HK-2 (cell line): ENCODE data around the gene DNAJC6.

Experiments
- DNase-seq: peaks from one replicate; pipeline ENCODE4 v3.0.0-alpha.2; 2018; ENCODE audit not compliant: unreplicated experiment

The DNAJC6 gene

DNA sequence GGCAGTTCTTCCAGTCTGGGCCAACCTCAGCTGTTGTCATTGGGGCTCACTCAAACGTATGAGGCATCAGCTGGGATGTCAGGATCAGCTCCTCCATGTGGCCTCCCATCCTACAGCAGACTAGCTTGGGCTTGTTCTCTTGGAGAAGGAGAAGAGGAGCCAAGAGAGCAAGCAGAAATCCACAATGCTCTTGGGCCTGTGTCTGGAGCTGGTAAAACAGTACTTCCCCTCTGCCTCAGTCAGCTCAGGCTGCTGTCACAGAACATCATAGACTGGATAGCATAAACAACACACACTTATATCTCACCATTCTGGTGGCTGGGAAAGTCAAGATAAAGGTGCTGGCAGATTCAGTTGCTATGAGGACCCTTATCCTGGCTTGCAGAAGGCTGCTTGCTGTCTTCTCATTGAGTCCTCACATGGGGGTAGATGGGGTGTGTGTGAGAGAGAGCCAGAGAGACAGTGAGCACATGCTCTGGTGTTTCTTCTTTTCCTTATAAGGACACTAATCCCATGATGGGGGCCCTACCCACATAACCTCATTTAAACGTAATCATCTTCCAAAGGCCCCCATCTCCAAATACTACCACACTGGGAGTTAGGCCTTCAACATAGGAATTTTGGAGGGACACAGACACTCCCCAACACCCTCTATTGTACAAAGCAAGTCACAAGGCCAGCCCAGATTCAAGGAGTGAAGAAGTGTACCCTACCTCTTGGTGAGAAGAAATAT lies 16.3 kb upstream of the DNAJC6 start:
- no peak for DNase-seq

DNA sequence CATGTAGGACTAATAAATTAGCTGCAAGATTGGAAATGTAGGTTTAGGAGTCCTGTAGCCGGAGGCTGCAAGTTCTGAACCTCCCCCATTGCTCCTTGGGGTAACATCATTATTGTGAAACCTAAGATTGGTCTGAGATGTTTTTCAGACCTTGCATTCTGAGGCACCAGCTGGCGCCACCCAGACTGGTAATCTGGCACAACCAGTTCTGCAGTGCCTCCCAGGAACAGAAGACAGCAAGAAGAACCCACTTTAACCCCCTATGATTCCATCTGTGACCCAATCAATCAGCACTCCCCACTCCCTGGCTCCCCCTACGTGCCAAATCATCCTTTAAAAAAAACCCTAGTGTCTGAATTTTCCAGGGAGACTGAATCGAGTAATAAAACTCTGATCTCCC lies 11.6 kb upstream of the DNAJC6 start:
- DNase-seq = no peak

DNA sequence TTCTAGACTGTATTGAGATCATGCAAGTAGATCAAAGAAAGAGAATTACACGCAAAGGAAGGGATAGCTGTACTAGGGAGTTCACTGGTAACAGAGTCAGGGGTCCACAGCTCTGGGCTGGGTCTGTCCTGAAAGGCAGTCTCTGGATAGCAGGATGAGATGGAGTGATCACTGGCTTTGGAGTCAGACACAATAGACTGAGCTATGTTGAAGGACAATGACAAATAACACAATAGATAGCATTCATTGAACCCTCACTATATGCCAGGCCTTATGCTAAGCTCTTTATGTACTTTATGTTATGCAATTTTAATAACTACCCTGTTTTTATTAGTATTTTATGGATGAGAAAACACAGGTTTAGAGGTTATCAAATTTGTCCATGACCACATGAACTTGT lies 10.0 kb upstream of the DNAJC6 start:
- no peak for DNase-seq

DNA sequence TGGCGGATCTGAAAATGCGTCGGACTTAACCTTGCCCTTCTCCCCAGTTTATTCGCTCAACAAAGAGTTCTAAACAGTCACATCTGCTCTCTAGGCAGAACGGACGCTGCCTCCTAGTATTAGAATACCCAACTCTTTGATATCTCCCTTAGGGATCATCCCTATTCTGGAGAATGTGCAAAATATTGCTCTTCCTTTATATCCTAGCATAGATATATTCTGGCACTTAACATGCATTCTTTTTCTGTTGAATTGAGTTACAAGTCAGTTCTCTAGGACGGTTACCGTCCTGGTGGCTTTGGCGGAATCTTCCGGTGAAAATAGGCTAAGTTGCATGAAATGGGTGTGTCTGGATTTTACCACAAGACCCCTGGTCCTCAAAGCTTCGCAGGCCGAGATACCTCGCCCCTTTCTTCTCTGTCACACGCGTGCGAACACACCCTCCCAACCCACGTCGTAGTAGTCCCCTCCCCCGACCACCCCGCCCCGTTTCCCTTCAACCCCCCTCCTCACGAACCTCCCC lies 501 bp upstream of the DNAJC6 start:
- DNase-seq = no peak

DNA sequence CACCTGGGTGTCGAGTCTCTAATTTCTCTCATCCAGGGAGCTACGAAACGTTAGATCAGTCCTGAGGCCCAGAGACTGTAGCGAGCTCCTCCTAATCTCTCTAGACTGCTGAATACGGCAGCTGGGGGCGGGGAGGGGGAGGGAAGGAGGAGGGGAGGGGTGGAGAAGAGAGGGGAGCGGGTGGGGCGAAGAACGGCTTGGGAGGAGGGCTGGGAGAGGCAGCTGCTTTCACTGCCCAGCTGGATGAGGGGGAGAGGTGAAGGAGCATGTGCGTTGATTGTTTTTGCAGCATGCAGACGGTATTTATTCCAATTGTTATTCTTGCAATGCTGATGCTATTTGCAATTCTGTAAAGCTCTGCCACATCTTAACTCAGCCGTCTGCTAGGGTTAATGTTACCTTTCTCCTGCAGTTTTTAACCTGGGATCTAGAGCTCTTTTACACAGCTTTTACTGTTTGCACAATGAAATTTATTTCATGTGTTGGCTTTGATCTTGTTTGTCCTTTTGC lies 790 bp downstream of the DNAJC6 start:
- no peak for DNase-seq

DNA sequence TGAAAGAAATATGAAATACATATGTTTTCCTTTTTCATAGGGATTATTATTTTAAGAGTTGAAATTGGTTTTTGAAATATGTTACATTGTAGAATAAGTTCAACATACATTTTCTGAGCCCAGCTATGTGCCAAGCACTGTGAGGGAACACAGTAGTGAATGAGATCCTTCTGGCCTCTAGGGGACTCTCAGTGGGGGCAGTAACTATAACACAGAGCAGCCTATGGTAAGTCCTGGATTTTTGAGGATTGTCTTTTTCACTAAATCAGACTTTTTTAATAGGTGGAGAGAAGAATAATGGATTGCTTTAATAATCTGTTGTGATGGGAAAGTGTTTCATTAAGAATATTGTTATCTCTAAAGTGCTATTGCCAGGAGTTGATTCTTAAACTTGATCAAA lies 2.4 kb downstream of the DNAJC6 start:
- no peak for DNase-seq

DNA sequence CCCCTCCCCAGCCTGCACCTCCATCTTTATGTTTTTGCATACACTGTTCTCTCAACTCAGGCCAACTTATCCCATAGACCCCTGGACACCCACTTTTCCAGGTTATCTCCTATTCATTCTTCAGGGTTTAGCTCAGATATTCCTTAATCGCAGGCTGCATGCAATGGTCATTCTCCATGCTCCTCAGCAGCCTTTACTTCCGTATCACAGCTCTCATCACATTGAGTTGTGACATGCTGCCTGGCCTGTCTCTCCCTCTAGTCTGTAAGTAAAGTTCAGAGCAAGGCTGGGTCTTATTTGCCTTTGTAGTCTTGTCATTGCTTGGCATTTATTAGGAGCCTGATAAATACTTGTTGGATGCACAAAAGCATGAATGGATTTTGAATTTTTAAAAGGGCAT lies 6.9 kb downstream of the DNAJC6 start:
- DNase-seq = no peak

DNA sequence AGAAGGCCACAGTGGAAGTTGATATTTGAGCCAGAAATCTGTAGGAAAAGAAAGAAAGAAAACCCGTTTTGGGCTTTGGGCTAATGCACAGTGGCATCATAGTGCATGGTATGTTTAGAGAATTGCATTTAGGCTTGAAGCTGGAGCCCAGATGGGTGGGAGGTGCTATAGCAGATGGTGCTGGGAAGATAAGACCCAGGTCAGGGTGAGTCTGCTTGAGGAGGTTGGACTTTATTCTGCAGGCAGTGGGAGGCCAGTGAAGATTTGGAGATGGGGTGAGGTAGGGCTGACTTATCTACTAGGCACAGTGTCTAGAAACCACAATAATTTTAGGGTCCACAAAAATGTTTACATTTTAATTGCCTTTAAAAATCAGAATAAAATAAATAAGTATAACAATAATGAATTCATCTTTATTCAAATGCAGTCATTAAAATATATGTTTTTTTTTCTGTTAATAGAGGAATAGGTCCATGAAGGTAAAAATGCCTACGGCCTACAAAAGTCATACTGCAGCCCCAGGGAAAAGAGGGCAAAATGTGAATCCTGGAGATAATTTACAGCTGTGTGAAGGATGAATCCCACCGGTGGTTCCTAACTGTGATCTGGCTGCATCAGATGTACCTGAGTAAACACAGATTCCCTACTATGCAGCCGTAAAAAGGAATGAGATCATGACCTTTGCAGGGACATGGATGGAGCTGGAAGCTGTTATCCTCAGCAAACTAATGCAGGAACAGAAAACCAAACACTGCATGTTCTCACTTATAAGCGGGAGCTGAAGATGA lies 8.7 kb downstream of the DNAJC6 start:
- DNase-seq = no peak

DNA sequence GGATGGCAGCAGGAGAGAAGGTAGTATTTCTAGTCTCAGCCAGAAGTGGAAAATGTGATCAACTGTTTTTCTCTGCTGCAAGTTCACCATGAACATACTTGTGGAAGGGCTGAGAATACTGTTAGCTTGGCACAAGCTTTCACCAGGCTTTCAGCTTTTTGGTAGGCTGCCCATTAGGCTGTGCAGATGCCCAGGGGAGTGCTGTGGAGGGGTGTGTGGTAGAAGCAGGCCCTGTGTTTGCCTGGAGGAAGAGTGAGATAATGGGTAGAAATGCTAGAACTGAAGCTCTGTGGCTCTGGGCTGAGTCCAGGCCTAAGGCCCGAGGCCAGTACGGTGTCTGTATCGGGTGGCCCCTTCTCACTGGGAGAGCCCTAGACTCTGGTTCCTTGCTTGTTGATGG lies 9.8 kb downstream of the DNAJC6 start:
- DNase-seq = no peak

DNA sequence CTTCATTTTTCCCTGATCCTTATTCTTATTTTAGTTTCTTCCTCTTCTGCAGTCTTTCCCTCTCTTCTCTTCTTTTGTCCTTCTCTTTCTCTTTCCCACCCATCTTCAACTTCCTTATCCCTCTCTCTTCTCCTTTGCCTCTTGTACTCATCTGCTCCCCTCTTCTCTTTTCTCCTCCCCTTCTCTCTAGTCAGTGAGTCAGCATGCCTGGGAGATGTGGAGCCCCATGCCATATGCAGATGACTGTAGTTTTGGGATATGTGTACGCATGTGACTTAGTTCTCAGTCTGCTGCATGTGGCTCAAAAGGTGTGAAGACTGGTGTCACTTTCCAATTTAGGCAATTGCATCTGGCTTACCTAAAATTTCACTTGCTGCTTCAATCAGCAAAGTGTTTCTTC lies 10.4 kb downstream of the DNAJC6 start:
- DNase-seq = no peak

DNA sequence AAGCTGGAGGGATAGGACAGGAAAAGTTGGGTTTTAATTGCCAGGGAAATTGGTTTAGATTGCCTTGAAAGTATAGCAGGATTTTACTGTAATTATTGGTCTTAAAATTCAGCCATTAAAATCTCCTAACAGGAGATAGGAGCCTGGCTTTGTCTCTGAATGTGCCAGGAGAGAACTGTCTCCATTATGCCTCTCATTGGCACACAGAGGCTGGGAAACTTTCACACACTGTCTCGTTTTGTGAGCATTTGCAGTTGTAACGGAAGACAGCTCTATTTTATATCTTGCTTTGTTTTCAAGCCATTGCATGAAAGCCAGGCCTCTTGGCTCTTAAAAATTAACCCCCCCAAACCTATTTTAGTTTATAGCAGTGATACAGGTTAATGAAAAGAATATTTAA lies 12.5 kb downstream of the DNAJC6 start:
- no peak for DNase-seq

DNA sequence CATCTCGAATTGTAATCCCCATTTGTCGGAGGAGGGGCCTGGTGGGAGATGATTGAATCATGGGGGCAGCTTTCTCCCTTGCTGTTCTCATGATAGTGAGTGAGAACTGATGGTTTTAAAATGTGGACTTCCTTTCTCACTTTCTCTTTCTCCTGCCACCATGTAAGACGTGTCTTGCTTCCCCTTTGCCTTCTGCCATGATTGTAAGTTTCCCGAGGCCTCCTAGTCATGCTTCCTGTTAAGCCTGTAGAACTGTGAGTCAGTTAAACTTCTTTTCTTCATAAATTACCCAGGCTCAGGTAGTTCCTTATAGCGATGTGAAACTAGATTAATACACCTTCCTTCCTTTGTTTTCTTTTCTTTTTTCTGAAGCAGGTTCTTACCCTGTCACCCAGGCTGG lies 13.9 kb downstream of the DNAJC6 start:
- DNase-seq = no peak

DNA sequence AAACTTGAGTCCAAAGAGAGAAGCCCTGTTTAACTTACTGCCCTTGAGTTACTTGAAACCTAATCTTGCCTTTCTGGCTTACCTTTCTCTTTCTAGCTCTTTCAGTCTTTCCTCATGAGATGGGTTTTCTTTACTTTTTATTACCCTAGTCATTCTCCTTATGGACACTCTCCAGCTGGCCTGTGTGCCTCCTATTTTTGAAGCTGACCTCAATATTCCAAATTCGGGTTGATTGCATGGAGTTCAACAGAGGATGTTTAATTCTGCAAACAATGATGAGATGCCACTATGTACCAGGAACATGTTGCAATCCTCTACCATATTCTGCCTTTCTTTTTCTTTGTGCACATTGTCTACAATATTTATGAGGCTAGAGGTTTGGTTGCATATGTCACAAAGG lies 20.7 kb downstream of the DNAJC6 start:
- DNase-seq = no peak

DNA sequence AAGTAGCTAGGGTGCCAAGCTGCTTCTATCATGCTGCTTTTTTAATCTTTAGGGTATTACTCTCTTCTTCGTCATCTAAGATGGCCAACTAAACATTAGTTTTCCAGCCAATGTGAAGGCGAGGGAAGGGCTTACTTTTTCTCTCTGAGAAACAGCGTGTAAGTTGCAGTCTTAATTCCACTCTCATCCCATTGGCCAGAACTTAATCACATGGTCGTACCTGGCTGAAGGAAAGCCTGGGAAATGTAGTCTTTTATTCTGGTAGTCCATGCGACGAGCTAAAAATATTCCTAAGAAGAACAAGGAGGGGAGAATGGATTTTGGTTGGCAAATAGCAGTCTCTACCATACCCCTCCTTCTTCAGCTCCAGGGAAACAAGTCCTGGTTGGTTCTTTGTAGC lies 21.5 kb downstream of the DNAJC6 start:
- DNase-seq = no peak

DNA sequence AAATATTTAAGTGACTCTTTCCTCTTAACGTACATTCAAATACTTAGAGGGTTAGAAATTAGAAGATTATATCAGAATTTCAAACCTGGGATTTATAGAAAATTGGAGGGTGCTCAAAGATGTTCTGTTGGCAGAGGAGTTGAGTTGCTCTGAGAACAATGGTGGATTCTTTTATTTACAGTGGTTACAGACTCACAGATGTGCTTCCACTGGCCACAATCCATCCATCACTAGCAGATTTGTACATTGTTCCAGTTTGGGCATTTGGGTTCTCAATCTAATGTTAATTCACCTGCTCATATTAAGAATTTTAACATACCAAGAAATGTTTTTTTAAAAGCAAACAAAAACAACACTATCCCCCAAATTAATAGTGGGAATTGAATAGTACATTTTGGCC lies 23.5 kb downstream of the DNAJC6 start:
- no peak for DNase-seq

DNA sequence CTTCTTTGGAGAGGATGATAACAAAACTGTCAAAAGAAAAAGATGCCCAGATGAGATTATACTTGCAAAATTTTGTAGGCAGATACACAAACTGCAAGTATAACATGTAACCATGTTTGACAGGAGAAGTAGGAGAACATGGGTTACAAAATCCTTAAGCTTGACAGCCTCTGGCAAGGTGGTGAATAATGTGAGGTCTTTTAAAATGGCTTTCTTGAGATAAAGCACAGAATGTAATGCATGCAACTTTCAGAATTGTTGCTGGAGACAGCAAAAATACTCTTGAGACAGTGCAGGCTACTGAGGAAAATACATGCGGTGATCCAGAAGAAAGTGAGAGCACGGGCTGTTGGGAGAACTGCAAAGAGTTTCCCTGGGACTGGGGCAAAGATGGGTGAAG lies 24.7 kb downstream of the DNAJC6 start:
- DNase-seq = no peak

DNA sequence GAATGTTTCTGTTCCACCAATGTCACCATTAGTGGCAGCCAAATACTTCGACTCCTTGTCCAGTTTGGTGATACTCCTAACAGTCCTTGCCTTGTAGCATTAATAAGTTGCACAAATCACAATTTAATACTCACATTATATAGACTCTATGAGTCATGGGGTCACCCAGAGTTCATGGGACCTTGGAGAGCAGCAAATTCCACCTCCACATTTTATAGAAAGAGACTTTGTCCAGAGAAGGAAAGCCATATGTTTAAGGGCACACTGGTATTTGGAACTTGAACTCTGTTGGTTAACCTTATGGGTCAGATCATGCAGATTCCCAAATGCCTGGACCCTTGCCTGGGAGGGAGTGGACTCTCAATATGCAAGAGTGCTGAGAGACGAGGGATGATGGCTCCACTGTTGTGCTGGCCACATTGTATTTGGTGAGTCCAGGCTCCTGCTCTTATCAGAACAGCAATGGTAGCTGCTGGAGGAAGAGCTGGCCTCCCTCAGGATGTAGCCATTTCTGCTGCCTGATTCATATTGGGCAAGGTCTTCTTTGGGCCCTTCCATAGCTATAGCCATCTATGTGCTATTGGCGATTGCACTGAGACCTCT lies 30.6 kb downstream of the DNAJC6 start:
- DNase-seq = no peak

DNA sequence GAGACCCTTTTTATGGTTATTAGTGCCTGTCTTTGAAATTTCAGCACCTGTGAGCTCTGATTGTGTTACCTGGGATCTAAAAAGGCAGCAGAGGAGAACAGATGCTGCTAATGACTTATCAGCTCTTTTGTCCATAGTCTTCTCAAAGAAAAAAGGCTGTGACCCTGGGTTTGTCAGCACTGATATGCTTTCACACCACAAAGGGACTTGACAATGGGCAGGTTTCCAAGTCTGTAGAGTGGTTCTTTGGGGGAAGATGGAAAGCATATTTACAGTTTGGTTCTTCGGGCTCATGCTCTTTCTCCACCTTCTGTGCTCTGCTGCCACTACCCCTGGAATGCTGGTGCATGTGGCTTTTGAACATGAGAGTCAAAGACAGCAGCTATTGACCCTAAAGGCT lies 32.0 kb downstream of the DNAJC6 start:
- DNase-seq = no peak

DNA sequence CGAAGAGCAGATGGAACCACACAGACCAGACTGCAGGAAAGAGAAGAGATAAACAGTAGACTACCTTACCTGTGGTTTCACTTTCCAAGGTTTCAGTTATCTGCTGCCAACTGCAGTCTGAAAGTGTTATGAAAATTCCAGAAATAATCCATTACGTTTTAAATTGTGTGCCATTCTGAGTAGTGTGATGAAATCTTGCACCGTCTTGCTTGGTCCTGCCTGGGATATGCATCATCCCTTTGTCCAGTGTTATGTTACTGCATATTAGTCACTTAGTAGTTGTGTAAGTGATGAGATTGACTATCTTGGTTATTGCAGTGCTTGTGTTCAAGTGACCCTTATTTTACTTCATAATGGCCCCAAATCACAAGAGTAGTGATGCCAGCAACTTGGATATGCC lies 33.9 kb downstream of the DNAJC6 start:
- DNase-seq = no peak

DNA sequence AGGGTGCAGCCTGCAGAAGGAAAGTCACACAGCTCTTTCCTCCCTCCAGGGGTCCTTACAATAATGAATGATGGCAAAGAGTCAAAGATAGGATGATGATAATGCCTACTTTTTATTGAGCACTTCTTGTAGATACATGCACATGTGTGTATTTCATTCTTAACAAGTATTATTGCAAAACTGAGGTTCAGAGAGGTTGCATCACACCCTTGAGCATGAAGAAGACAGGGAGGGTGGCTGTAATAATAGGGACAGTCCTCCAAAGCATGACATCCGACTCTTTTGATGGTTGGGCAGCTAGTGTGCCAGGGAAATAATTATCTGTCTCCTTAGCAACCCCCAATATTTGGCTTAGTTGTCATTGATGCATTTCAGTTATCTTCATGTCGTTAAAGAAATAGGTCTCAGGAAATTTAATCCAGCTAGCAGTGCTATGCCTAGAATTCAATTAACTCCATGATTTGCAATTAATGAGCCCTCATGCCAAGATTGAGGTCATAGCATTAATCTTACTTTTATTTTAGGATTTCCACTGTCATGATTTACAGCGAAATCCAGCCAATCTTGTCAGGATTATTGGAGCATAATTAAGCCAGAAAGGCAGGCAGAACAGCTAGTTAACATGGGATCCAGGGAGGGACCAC lies 35.0 kb downstream of the DNAJC6 start:
- no peak for DNase-seq

DNA sequence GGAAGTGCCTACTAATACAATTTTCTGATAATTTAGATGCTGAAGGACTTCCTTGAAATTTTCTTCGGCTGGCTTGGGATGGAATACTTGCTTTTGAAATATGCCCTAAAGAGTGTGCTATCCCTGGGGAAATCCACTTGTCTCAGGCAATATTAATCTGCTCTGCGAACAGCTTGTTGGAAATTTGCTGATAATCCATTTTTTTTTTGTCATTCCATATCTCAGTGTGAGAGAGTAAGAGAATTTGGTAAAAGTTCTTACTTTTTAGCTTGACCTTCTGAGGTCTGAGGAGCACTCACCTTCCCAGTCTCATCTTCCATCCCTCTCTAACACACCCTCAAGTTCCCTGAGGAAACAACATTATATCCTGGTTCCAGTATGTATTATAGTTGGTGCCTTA lies 36.8 kb downstream of the DNAJC6 start:
- DNase-seq = no peak

DNA sequence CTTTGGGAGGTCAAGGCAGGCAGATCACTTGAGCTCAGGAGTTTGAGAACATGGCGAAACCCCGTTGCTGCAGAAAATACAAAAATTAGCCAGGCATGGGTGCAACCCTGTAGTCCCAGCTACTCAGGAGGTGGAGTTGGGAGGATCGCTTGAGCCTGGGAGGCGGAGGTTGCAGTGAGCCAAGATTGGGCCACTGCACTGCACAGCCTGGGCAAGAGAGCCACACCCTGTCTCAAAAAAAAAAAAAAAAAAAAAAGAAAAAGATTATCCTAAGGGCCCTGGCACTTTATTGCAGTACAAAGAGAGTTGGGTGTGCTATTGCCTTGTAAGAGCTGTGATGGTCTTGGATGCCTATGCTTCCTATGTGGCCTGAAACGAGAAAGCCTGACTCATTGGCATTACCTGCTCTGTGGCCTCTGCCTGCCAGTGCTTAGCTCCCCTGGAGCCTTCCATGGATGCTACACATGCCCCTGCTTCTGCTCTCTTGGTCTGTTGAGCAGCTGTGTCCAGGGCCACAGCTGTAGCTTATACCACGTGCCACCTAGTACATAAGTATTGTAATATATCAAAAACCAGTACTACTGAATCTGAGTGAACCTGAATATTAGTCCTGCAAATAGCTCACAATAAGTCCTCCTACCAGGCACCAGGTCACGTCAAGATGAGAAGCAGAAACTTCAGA lies 45.8 kb downstream of the DNAJC6 start:
- no peak for DNase-seq
